K562 (cell line): ENCODE data around the gene ANKLE1. TPM values are rescaled to one million over a fixed set of nuclear protein-coding genes. Genes with fewer than 3 reads are reported as not detected.

Experiments
- EGR1 ChIP-seq: fragments of 450-650 bp; conservative IDR thresholded peaks from 2 replicates; pipeline ENCODE4 v1.6.1; 2017; ENCODE audit warnings: mild to moderate bottlenecking
- GABPB1 ChIP-seq: sonication (generic); formaldehyde crosslinking; IDR thresholded peaks from 2 replicates; pipeline ENCODE4 v1.8.0; 2022; ENCODE audit warnings: mild to moderate bottlenecking, missing genetic modification reagents
- HDAC8 ChIP-seq: fragments of 450-650 bp; IDR thresholded peaks from 2 replicates; pipeline ENCODE4 v1.6.1; 2016; ENCODE audit warnings: mild to moderate bottlenecking, missing genetic modification characterization, moderate library complexity, missing compliant biosample characterization
- IRF9 ChIP-seq: fragments of 450-650 bp; IDR thresholded peaks from 2 replicates; pipeline ENCODE4 v1.6.1; 2016; ENCODE audit warnings: missing biosample characterization, missing genetic modification characterization
- MXI1 ChIP-seq: IDR thresholded peaks from 2 replicates; pipeline ENCODE4 v1.6.1; 2011; ENCODE audit warnings: low read depth, mild to moderate bottlenecking, improper control_type of control experiment, low read length
- PHB ChIP-seq: fragments of 250-450 bp; sonication (Bioruptor Pico); IDR thresholded peaks from 2 replicates; pipeline ENCODE4 v1.5.0; 2021
- POLR2AphosphoS5 ChIP-seq: IDR thresholded peaks from 2 replicates; pipeline ENCODE4 v1.6.1; 2011; ENCODE audit warnings: mild to moderate bottlenecking, low read depth, low read length, moderate library complexity; ENCODE audit not compliant: control insufficient read depth, insufficient read depth
- polyA plus RNA-seq, 8 experiments: library from polyadenylated mRNA; depleted of rRNA in 4 of 8; stranded (reverse) in 5 of 8; unstranded in 3 of 8; fragments of >200 nt; fragmentation: Nextera tagmentation in 2 of 8; fragmentation: Illumina TruSeq in 1 of 8; extraction: Ambion mirVana in 2 of 8; extraction: Trizol in 1 of 8; gene quantifications; 2 replicates each; pipeline versions ENCODE4 v1.2.1 to v1.2.3, GENCODE V29; 2011 to 2014; ENCODE audit warnings: inconsistent platforms in 1 of 8, missing spikeins in 1 of 8
- total RNA-seq, 7 experiments: library from RNA; depleted of rRNA in 6 of 7; stranded (reverse); fragments of >200 nt in 6 of 7; fragmentation: Illumina TruSeq in 2 of 7; extraction: Trizol in 2 of 7; gene quantifications; 2 replicates each; pipeline versions ENCODE4 v1.2.1 to v1.2.3, GENCODE V29; 2011 to 2021; ENCODE audit warnings: low replicate concordance in 1 of 7
- TF ChIP-seq, protein P1 (sequence below): sonication (generic); formaldehyde crosslinking; IDR thresholded peaks from 2 replicates; pipeline ENCODE4 v1.8.0; 2022; ENCODE audit warnings: mild to moderate bottlenecking, low read depth, missing genetic modification reagents
- TF ChIP-seq, protein P2 (sequence below), 2 experiments: fragments of 450-650 bp; conservative IDR thresholded peaks; 2 replicates each; pipeline ENCODE4 v1.6.1; 2017; ENCODE audit warnings: mild to moderate bottlenecking in 2 of 2, moderate library complexity in 2 of 2
- TF ChIP-seq, protein P3 (sequence below): fragments of 200-600 bp; sonication (generic); IDR thresholded peaks from one replicate; pipeline ENCODE4 v1.6.1; 2012; ENCODE audit warnings: mild to moderate bottlenecking, low read depth, low read length, inconsistent platforms

ANKLE1 gene
- total and polyA plus RNA-seq, 9 of the 15 experiments (the other 6 are each of a cell fraction or from before 2014, with no cell fraction given): 0.63 to 9.2 (median 2.9) TPM

DNA sequence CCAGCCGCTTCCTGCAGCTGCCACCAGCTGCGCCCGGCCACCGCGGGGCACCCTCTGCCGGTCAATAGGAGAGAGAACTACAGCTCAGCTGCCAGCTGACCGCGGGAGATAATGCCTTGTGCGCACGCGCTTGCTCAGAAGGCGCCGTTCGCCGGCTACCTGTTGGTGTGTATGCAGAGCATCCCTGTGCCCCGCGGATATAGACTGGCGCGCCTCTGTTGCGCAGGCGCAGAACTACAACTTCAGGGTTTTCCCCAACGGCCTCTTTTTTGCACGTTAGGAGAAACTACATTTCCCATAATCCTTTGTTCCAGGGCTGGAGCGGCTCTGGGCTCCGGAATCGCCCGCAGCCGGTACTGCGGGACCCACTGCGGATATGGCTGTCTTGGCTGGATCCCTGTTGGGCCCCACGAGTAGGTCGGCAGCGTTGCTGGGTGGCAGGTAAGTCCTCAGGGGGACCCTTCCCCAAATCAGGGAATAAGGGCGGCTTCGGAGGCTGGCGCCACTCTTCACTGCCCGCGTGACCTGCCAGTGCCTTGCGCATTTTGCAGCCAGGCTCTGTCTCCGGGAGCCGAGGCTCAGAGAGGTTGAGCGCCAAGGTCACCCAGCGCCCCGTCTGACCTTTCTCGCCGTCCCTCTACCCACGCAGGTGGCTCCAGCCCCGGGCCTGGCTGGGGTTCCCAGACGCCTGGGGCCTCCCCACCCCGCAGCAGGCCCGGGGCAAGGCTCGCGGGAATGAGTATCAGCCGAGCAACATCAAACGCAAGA is 24.0 kb downstream of the ANKLE1 start, which contains the start of gene MRPL34 (continued):
- TF ChIP-seq, protein P1, sequence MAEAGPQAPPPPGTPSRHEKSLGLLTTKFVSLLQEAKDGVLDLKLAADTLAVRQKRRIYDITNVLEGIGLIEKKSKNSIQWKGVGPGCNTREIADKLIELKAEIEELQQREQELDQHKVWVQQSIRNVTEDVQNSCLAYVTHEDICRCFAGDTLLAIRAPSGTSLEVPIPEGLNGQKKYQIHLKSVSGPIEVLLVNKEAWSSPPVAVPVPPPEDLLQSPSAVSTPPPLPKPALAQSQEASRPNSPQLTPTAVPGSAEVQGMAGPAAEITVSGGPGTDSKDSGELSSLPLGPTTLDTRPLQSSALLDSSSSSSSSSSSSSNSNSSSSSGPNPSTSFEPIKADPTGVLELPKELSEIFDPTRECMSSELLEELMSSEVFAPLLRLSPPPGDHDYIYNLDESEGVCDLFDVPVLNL (CRISPR knock-in tag): 0 out of 2 replicates have a peak, but pooled peaks have one; percentile 3
- peak; percentile 62 for TF ChIP-seq EGR1
- TF ChIP-seq, protein P2, sequence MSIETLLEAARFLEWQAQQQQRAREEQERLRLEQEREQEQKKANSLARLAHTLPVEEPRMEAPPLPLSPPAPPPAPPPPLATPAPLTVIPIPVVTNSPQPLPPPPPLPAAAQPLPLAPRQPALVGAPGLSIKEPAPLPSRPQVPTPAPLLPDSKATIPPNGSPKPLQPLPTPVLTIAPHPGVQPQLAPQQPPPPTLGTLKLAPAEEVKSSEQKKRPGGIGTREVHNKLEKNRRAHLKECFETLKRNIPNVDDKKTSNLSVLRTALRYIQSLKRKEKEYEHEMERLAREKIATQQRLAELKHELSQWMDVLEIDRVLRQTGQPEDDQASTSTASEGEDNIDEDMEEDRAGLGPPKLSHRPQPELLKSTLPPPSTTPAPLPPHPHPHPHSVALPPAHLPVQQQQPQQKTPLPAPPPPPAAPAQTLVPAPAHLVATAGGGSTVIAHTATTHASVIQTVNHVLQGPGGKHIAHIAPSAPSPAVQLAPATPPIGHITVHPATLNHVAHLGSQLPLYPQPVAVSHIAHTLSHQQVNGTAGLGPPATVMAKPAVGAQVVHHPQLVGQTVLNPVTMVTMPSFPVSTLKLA (conservative IDR thresholded peaks at IDR 0.05): peak; percentile 44 to 65; a peak in 3 of 4 replicates
- TF ChIP-seq PHB (CRISPR knock-in tag): 0 out of 2 replicates have a peak, but pooled peaks have one; percentile 65
- peak; percentile 39; the same call in 1 of the 2 replicates for TF ChIP-seq HDAC8 (tag)
- peak; percentile 36 for TF ChIP-seq MXI1
- TF ChIP-seq POLR2AphosphoS5: peak; percentile 43; the same call in 1 of the 2 replicates
- peak; percentile 78 for TF ChIP-seq GABPB1 (CRISPR knock-in tag)
- TF ChIP-seq IRF9 (tag): no peak
- TF ChIP-seq, protein P3, sequence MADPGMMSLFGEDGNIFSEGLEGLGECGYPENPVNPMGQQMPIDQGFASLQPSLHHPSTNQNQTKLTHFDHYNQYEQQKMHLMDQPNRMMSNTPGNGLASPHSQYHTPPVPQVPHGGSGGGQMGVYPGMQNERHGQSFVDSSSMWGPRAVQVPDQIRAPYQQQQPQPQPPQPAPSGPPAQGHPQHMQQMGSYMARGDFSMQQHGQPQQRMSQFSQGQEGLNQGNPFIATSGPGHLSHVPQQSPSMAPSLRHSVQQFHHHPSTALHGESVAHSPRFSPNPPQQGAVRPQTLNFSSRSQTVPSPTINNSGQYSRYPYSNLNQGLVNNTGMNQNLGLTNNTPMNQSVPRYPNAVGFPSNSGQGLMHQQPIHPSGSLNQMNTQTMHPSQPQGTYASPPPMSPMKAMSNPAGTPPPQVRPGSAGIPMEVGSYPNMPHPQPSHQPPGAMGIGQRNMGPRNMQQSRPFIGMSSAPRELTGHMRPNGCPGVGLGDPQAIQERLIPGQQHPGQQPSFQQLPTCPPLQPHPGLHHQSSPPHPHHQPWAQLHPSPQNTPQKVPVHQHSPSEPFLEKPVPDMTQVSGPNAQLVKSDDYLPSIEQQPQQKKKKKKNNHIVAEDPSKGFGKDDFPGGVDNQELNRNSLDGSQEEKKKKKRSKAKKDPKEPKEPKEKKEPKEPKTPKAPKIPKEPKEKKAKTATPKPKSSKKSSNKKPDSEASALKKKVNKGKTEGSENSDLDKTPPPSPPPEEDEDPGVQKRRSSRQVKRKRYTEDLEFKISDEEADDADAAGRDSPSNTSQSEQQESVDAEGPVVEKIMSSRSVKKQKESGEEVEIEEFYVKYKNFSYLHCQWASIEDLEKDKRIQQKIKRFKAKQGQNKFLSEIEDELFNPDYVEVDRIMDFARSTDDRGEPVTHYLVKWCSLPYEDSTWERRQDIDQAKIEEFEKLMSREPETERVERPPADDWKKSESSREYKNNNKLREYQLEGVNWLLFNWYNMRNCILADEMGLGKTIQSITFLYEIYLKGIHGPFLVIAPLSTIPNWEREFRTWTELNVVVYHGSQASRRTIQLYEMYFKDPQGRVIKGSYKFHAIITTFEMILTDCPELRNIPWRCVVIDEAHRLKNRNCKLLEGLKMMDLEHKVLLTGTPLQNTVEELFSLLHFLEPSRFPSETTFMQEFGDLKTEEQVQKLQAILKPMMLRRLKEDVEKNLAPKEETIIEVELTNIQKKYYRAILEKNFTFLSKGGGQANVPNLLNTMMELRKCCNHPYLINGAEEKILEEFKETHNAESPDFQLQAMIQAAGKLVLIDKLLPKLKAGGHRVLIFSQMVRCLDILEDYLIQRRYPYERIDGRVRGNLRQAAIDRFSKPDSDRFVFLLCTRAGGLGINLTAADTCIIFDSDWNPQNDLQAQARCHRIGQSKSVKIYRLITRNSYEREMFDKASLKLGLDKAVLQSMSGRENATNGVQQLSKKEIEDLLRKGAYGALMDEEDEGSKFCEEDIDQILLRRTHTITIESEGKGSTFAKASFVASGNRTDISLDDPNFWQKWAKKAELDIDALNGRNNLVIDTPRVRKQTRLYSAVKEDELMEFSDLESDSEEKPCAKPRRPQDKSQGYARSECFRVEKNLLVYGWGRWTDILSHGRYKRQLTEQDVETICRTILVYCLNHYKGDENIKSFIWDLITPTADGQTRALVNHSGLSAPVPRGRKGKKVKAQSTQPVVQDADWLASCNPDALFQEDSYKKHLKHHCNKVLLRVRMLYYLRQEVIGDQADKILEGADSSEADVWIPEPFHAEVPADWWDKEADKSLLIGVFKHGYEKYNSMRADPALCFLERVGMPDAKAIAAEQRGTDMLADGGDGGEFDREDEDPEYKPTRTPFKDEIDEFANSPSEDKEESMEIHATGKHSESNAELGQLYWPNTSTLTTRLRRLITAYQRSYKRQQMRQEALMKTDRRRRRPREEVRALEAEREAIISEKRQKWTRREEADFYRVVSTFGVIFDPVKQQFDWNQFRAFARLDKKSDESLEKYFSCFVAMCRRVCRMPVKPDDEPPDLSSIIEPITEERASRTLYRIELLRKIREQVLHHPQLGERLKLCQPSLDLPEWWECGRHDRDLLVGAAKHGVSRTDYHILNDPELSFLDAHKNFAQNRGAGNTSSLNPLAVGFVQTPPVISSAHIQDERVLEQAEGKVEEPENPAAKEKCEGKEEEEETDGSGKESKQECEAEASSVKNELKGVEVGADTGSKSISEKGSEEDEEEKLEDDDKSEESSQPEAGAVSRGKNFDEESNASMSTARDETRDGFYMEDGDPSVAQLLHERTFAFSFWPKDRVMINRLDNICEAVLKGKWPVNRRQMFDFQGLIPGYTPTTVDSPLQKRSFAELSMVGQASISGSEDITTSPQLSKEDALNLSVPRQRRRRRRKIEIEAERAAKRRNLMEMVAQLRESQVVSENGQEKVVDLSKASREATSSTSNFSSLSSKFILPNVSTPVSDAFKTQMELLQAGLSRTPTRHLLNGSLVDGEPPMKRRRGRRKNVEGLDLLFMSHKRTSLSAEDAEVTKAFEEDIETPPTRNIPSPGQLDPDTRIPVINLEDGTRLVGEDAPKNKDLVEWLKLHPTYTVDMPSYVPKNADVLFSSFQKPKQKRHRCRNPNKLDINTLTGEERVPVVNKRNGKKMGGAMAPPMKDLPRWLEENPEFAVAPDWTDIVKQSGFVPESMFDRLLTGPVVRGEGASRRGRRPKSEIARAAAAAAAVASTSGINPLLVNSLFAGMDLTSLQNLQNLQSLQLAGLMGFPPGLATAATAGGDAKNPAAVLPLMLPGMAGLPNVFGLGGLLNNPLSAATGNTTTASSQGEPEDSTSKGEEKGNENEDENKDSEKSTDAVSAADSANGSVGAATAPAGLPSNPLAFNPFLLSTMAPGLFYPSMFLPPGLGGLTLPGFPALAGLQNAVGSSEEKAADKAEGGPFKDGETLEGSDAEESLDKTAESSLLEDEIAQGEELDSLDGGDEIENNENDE: no peak
